H9 (cell line): ENCODE results near the gene COL5A3. TPM values are rescaled to one million over a fixed set of nuclear protein-coding genes. Genes with fewer than 3 reads are reported as not detected.

Experiments used
- DNase-seq: peaks from one replicate; pipeline ENCODE4 v3.0.0-alpha.2; 2017
- H2AFZ ChIP-seq: one replicate; pipeline ENCODE4 v1.6.1; 2013; ENCODE audit warnings: mild to moderate bottlenecking, low read length, control low read depth, moderate library complexity
- H2AK5ac ChIP-seq: 2 replicates; pipeline ENCODE4 v1.6.1; 2013; ENCODE audit warnings: low read length, control low read depth, mixed read lengths; ENCODE audit not compliant: insufficient read length
- H2BK120ac ChIP-seq: one replicate; pipeline ENCODE4 v1.6.1; 2013; ENCODE audit warnings: low read depth, mild to moderate bottlenecking, low read length, control low read depth, inconsistent platforms; ENCODE audit not compliant: poor library complexity, severe bottlenecking
- H2BK12ac ChIP-seq: 2 replicates; pipeline ENCODE4 v1.6.1; 2013; ENCODE audit warnings: low read length, control low read depth, mixed read lengths, low read depth; ENCODE audit not compliant: insufficient read length
- H2BK15ac ChIP-seq: 2 replicates; pipeline ENCODE4 v1.6.1; 2013; ENCODE audit warnings: low read depth, low read length, control low read depth
- H2BK20ac ChIP-seq: one replicate; pipeline ENCODE4 v1.6.1; 2013; ENCODE audit warnings: low read depth, mild to moderate bottlenecking, low read length, control low read depth, inconsistent platforms; ENCODE audit not compliant: poor library complexity, severe bottlenecking
- H2BK5ac ChIP-seq: 2 replicates; pipeline ENCODE4 v1.6.1; 2013; ENCODE audit warnings: low read length, control low read depth, mixed read lengths; ENCODE audit not compliant: insufficient read length
- H3K14ac ChIP-seq: 2 replicates; pipeline ENCODE4 v1.6.1; 2013; ENCODE audit warnings: low read length, control low read depth; ENCODE audit not compliant: insufficient read depth
- H3K18ac ChIP-seq: 2 replicates; pipeline ENCODE4 v1.6.1; 2013; ENCODE audit warnings: low read depth, mild to moderate bottlenecking, mixed read lengths, low read length, control low read depth; ENCODE audit not compliant: insufficient read length
- H3K23ac ChIP-seq: 2 replicates; pipeline ENCODE4 v1.6.1; 2013; ENCODE audit warnings: low read length, control low read depth, mixed read lengths, low read depth; ENCODE audit not compliant: insufficient read length
- H3K23me2 ChIP-seq: 2 replicates; pipeline ENCODE4 v1.6.1; 2013; ENCODE audit warnings: low read depth, mild to moderate bottlenecking, mixed read lengths, low read length, control low read depth; ENCODE audit not compliant: insufficient read length, poor library complexity, severe bottlenecking
- H3K27ac ChIP-seq: 2 replicates; pipeline ENCODE4 v1.5.1; 2013; ENCODE audit warnings: low read length, control low read depth, mixed read lengths, low read depth; ENCODE audit not compliant: insufficient read length
- H3K27me3 ChIP-seq: 2 replicates; pipeline ENCODE4 v1.6.1; 2013; ENCODE audit warnings: low read length, control low read depth, inconsistent platforms; ENCODE audit not compliant: insufficient read depth
- H3K4ac ChIP-seq: 2 replicates; pipeline ENCODE4 v1.6.1; 2013; ENCODE audit warnings: low read depth, mild to moderate bottlenecking, control low read depth, inconsistent platforms, low read length, moderate library complexity
- H3K4me1 ChIP-seq: 2 replicates; pipeline ENCODE4 v1.6.1; 2013; ENCODE audit warnings: low read length, control low read depth, inconsistent platforms; ENCODE audit not compliant: insufficient read depth
- H3K4me2 ChIP-seq: 2 replicates; pipeline ENCODE4 v1.6.1; 2013; ENCODE audit warnings: low read length, control low read depth, mixed read lengths; ENCODE audit not compliant: insufficient read length, insufficient read depth
- H3K56ac ChIP-seq: 2 replicates; pipeline ENCODE4 v1.6.1; 2013; ENCODE audit warnings: low read depth, mild to moderate bottlenecking, mixed read lengths, low read length, control low read depth; ENCODE audit not compliant: insufficient read length
- H3K79me1 ChIP-seq: 2 replicates; pipeline ENCODE4 v1.6.1; 2013; ENCODE audit warnings: low read depth, mild to moderate bottlenecking, moderate library complexity, low read length, control low read depth, inconsistent platforms; ENCODE audit not compliant: insufficient read depth, poor library complexity, severe bottlenecking
- H3K79me2 ChIP-seq: 2 replicates; pipeline ENCODE4 v1.6.1; 2013; ENCODE audit warnings: low read length, control low read depth, inconsistent platforms; ENCODE audit not compliant: insufficient read depth
- H3K9ac ChIP-seq: 2 replicates; pipeline ENCODE4 v1.6.1; 2013; ENCODE audit warnings: low read length, control low read depth, mixed read lengths; ENCODE audit not compliant: insufficient read length; ENCODE audit errors: extremely low read depth
- H3K9me3 ChIP-seq: one replicate; pipeline ENCODE4 v1.6.1; 2013; ENCODE audit warnings: low read depth, low read length, inconsistent platforms; ENCODE audit not compliant: control insufficient read depth
- H3T11ph ChIP-seq: one replicate; pipeline ENCODE4 v1.6.1; 2013; ENCODE audit warnings: mild to moderate bottlenecking, low read length, control low read depth, inconsistent platforms
- H4K20me1 ChIP-seq: one replicate; pipeline ENCODE4 v1.6.1; 2013; ENCODE audit not compliant: control insufficient read depth, insufficient read length, insufficient read depth
- H4K5ac ChIP-seq: 2 replicates; pipeline ENCODE4 v1.6.1; 2013; ENCODE audit warnings: low read depth, mild to moderate bottlenecking, mixed read lengths, low read length, control low read depth; ENCODE audit not compliant: insufficient read length
- H4K8ac ChIP-seq: replicated peaks from 2 replicates; pipeline ENCODE4 v1.6.1; 2013; ENCODE audit warnings: low read length, control low read depth, mixed read lengths, low read depth; ENCODE audit not compliant: insufficient read length
- H4K91ac ChIP-seq: 2 replicates; pipeline ENCODE4 v1.6.1; 2013; ENCODE audit warnings: low read depth, mild to moderate bottlenecking, moderate library complexity, mixed read lengths, low read length, control low read depth; ENCODE audit not compliant: insufficient read length
- H3K27ac Mint-ChIP-seq, 3 experiments: 2 replicates in 2 of 3; 3 replicates in 1 of 3; pipeline ENCODE4 v1.8.0; 2020 to 2021; ENCODE audit warnings: mixed read lengths in 3 of 3, mild to moderate bottlenecking in 1 of 3, moderate library complexity in 1 of 3
- H3K27me3 Mint-ChIP-seq: 2 replicates; pipeline ENCODE4 v1.8.0; 2021; ENCODE audit warnings: low read depth, mild to moderate bottlenecking, moderate library complexity, mixed read lengths
- H3K36me3 Mint-ChIP-seq, 3 experiments: 2 replicates in 2 of 3; 3 replicates in 1 of 3; pipeline ENCODE4 v1.8.0; 2020 to 2021; ENCODE audit warnings: low read depth in 3 of 3, mixed read lengths in 3 of 3; ENCODE audit not compliant: insufficient read depth in 1 of 3
- H3K4me1 Mint-ChIP-seq, 2 experiments: 2 replicates each; pipeline ENCODE4 v1.8.0; 2020; ENCODE audit warnings: mixed read lengths in 2 of 2
- H3K4me3 Mint-ChIP-seq, 2 experiments: 2 replicates in 1 of 2; 3 replicates in 1 of 2; pipeline ENCODE4 v1.8.0; 2020 to 2021; ENCODE audit warnings: mild to moderate bottlenecking in 2 of 2, mixed read lengths in 2 of 2, moderate library complexity in 1 of 2
- H3K9me3 Mint-ChIP-seq, 2 experiments: 2 replicates in 1 of 2; 3 replicates in 1 of 2; pipeline ENCODE4 v1.8.0; 2020; ENCODE audit warnings: mild to moderate bottlenecking in 2 of 2, mixed read lengths in 2 of 2, moderate library complexity in 1 of 2
- WGBS: extraction: QIAGEN DNeasy Blood & Tissue Kit; methylation state at CpG from one replicate; pipeline ENCODE4 v1.1.7; 2013; ENCODE audit warnings: missing lambda C conversion rate, low lambda C conversion rate, mixed read lengths; ENCODE audit not compliant: insufficient read length; ENCODE audit errors: extremely low coverage; 5-methylcytosine and 5-hydroxymethylcytosine counted together
- total RNA-seq: library from RNA; stranded (reverse); gene quantifications from 2 replicates; pipeline ENCODE4 v1.2.1, GENCODE V29; 2021
- TF ChIP-seq, protein P1 (sequence below): fragments of 200-600 bp; sonication (generic); conservative IDR thresholded peaks from 3 replicates; pipeline ENCODE4 v1.8.0; 2021; ENCODE audit warnings: antibody characterized with exemption, mild to moderate bottlenecking

COL5A3 gene
- total RNA-seq, 1 experiment from 2014 or later = 0.72 TPM

DNA sequence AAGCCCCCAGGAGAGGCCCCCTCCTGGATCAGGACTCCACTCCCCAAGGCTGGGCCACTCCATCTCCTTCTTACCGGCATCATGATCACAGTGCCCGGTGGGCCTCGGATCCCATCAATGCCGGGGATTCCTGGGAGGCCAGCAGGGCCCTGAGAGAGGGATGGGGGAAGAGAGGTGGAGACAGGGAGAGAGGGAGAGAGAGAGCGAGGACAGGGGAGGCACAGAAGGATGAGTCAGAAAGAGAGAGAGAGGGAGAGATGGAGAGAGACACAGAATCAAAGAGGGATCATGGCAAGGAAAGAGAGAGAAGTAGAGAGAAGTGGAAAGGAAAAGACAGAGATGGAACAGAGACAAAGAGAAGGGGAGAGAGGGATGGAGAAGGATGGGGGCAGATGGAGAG, 13.8 kb downstream of the COL5A3 start:
- Histone ChIP-seq H3K14ac (no peak overlapping the region), H3K9me3 (no peaks in the 10 kb centered on the region), H2BK15ac (no peak overlapping the region), H3K4me1 (no peaks in the 10 kb centered on the region), H3T11ph (no peak overlapping the region), H3K79me2 (no peaks in the 10 kb centered on the region), H3K56ac (no peak overlapping the region), H4K8ac (no peak overlapping the region), H2BK20ac (no peak overlapping the region), H3K79me1 (no peaks in the 10 kb centered on the region), H3K4me2 (no peak overlapping the region), H3K23ac (no peak overlapping the region), H3K18ac (no peak overlapping the region), H2BK120ac (no peak overlapping the region), H3K27ac (no peak overlapping the region), H3K23me2 (no peaks in the 10 kb centered on the region), H2BK5ac (no peak overlapping the region), H3K4ac (no peak overlapping the region), H3K9ac (no peak overlapping the region), H2AFZ (no peak overlapping the region), H3K27me3 (no peaks in the 10 kb centered on the region), H2BK12ac (no peak overlapping the region), H4K91ac (no peak overlapping the region), H4K5ac (no peak overlapping the region), H2AK5ac (no peak overlapping the region), H4K20me1 (no peaks in the 10 kb centered on the region)
- TF ChIP-seq, protein P1, sequence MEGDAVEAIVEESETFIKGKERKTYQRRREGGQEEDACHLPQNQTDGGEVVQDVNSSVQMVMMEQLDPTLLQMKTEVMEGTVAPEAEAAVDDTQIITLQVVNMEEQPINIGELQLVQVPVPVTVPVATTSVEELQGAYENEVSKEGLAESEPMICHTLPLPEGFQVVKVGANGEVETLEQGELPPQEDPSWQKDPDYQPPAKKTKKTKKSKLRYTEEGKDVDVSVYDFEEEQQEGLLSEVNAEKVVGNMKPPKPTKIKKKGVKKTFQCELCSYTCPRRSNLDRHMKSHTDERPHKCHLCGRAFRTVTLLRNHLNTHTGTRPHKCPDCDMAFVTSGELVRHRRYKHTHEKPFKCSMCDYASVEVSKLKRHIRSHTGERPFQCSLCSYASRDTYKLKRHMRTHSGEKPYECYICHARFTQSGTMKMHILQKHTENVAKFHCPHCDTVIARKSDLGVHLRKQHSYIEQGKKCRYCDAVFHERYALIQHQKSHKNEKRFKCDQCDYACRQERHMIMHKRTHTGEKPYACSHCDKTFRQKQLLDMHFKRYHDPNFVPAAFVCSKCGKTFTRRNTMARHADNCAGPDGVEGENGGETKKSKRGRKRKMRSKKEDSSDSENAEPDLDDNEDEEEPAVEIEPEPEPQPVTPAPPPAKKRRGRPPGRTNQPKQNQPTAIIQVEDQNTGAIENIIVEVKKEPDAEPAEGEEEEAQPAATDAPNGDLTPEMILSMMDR = no peak
- Mint-ChIP-seq H3K4me3 (no peak overlapping the region), H3K27ac (no peak overlapping the region), H3K4me1 (peaks cover 6 to 11% of the 10 kb centered on the region in 2 experiments), H3K36me3 (no peaks in the 10 kb centered on the region), H3K27me3 (peaks cover 25% of the 10 kb centered on the region), H3K9me3 (no peaks in the 10 kb centered on the region)
- DNase-seq = no peak
- no CpG with 5 or more reads among the region's 5 CpGs for WGBS
